Body of pancreas (tissue), 4 donors: ENCODE data around the gene DDTL.
"Not testable (repeated sequence)": the region's sequence is repeated elsewhere in the genome, so short reads cannot be mapped to it uniquely, and the experiment has no call there.

Source experiments
- CTCF ChIP-seq, 7 experiments: fragments of 450-650 bp in 4 of 7; fragments of 200-600 bp in 3 of 7; sonication (generic) in 3 of 7; IDR thresholded peaks; one replicate each; pipeline ENCODE4 v1.5.1; 2016 to 2019; ENCODE audit warnings: antibody characterized with exemption in 7 of 7
- POLR2A ChIP-seq, 3 donors: fragments of 450-650 bp; IDR thresholded peaks; one replicate each; pipeline ENCODE4 v1.6.1; 2016; ENCODE audit warnings: antibody characterized with exemption in 3 of 3, mild to moderate bottlenecking in 2 of 3

GRCh38 chr22:23947391-23947790, 19.3 kb upstream of the DDTL start:
- TF ChIP-seq CTCF, POLR2A (IDR thresholded peaks at IDR 0.05): not testable (repeated sequence)
